ENCODE measurements around the gene OTULIN. TPM values are rescaled to one million over a fixed set of nuclear protein-coding genes. Genes with fewer than 3 reads are reported as not detected.
A peak's percentile ranks its signal among the peaks of the same experiment; 100 is the strongest.

The OTULIN gene
- total RNA-seq = 10 to 100 TPM; 20.1 to 22.2 TPM
- long read RNA-seq = 0 reads

DNA sequence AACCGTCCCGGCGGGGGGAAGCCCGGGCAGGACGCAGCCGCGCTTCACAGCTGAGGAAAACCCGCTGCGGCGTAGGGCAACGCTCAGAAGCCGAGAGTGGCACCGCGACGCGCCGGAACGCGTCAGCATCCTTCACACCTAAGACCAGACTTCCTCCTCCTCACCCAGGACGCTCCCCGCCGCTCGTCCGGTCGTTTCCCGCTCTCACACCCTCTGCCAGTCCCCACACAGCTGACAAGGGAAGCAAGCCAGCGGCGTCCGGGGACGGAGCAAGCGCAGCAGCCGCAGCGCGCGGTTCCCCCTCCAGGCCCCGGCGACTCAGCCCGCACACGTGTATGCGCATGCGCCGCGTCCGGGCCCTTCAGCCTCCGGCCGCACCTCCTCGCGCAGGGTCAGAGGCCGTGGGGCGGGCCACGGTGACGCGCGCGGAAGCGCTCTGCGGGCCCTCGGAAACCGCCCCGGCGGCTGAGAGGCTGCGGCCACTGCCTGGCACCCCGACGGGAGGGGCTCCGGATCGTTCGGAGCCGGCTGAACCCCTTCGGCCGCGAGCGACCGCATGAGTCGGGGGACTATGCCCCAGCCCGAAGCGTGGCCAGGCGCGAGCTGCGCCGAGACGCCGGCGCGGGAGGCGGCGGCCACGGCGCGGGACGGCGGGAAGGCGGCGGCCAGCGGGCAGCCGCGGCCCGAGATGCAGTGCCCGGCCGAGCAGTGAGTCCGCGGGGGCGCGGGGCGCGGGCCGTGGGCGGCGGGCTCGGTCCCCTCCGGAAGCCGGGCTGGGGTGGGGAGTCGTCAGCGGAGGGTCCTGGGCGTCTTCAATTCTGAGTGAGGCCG, at the start of gene OTULIN:
TSS of gene OTULIN (plus strand) at position 449 of the 831 bp plus-strand sequence. CDS start at position 557, 108 bp downstream.
- peak; percentile 94 for DNase-seq
- intact Hi-C loops (cut with DNase I) = no loop called here
- peak; percentile 96 to 98 for ATAC-seq

DNA sequence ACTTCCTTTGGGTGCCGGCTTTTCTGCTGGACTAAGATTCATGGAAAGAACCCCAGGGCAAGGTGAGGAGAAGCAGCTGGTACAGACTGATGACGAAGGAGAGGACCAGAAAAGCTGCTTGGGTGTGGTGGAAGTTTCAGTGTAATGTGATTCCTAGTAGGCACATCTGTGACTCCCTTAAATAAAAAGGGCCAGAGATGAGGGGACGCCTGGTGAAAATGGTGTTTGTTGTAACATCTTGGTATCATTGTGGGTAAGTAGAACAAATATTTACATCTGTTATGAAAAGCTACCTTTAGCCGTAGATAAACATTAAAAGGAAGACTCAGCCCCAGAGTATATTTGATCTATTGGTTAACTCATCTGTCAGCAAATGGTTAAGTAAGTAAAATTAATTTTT, 49.2 kb upstream of the OTULIN start:
- intact Hi-C loops (cut with DNase I) = no loop called here

GRCh38 chr5:14617441-14617840, 47.1 kb upstream of the OTULIN start:
- ATAC-seq (no peak), DNase-seq (no peak)
- intact Hi-C loops (cut with DNase I) = no loop called here

More for the DNA sequence above, 49.2 kb upstream of the OTULIN start:
- no peak for DNase-seq
- no peak for ATAC-seq

DNA sequence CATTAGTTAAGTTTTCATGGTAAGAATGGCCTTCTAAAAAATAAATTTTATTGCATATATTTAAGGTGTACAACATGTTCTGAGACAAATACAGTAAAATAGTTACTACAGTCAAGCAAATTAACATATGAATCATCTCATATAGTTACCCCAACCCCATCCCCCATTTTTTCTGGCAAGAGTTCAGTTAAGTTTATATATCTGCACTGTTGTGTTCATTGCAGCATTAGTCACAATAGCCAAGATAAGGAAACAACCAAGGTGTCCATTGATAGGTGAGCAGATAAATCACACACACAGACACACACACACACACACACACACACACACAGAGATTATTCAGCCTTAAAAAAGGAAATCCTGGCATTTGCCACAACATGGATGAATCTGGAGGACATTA, 37.2 kb upstream of the OTULIN start:
- ATAC-seq (no peak), DNase-seq (no peak)
- intact Hi-C loops (cut with DNase I) = no loop called here

- intact Hi-C loops (cut with DNase I) = no loop called here
- DNase-seq (peak; percentile 47), ATAC-seq (no peak)
Observed at GRCh38 chr5:14628346-14628745, 36.2 kb upstream of the OTULIN start.

GRCh38 chr5:14630671-14631070, 33.8 kb upstream of the OTULIN start:
- DNase-seq (no peak), ATAC-seq (no peak)
- intact Hi-C loops (cut with DNase I) = no loop called here

DNA sequence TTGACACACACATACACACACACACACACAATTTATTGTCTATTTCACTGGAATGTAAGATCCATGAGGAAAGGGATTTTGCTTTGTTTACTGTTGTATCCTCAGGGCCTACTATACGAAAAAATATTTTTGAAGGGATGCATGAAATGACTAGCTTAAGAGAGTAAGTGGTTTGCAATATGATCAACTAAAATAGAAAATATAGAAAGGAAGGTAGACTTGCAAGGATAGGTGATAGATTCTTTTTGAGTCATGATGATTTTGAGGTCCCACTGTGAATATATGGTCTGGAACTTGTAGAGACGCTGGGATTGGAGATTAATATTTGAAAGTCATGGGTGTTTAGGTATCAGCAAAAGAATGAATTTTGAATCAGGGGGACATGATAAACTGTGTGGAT, 28.9 kb upstream of the OTULIN start:
- intact Hi-C loops (cut with DNase I) = no loop called here
- DNase-seq = no peak
- no peak for ATAC-seq

DNA sequence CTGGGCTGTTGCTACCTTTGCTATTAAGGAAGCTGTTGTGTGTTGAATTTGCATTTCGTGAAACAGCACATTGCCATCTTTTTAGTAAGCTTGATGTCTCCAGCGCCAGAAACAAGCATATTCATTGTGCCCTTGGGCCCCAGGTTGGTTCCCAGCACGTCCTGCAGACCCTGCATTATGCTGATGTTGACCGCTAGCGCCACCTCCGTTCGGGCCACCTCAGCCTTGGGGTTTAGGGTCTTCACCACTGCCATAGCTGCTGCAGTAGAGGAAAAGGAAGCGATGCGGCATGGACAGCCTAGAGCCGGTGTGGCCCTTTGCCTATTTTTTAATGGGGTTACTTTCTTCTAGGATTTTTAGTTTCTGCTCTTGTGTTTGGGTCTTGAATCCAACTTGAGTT, 23.8 kb upstream of the OTULIN start:
- intact Hi-C loops (cut with DNase I) = loop anchor here in 1 of 2 donors (10.0 kb wide), 1 partner anchor 656 kb away; no protein-coding TSS in a partner anchor
- ATAC-seq (no peak), DNase-seq (no peak)

- no peak for DNase-seq
- no peak for ATAC-seq
- intact Hi-C loops (cut with DNase I) = loop anchor here (5.0 to 10.0 kb wide), 3 partner anchors 247 to 660 kb away; no protein-coding TSS in a partner anchor
Observed at GRCh38 chr5:14644623-14645237, 19.8 kb upstream of the OTULIN start.

- ATAC-seq (no peak), DNase-seq (no peak)
- intact Hi-C loops (cut with DNase I) = no loop called here
Observed at GRCh38 chr5:14650052-14650451, 14.5 kb upstream of the OTULIN start.

DNA sequence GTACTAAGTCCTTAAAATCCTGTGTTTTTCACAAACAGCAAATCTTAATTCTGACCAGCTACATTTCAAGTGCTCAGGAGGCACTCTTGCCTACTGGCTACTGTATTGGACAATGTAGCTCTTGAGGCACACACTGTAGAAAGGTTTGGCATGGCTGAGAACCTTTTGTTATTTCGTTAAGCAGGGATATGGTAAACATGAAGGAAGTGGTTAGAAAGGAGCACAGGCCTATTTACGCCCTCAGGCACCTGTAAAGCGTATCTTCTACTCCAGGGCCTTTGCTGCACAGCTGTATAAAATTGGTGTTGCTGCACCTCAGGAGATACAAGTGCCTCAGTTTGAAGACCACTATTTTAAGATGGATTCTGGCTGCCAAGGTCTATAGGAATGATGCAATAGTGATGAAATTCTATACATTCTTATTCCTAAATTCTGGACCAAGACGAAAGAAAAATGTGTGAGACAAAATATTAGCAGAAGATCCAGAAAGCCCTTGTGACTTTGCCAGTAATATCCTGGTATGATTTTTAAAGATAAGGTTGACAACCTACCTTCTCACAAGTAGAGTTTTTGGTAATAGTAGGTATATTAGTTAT, 9.3 kb upstream of the OTULIN start:
- ATAC-seq (no peak), DNase-seq (no peak)
- intact Hi-C loops (cut with DNase I) = no loop called here

DNA sequence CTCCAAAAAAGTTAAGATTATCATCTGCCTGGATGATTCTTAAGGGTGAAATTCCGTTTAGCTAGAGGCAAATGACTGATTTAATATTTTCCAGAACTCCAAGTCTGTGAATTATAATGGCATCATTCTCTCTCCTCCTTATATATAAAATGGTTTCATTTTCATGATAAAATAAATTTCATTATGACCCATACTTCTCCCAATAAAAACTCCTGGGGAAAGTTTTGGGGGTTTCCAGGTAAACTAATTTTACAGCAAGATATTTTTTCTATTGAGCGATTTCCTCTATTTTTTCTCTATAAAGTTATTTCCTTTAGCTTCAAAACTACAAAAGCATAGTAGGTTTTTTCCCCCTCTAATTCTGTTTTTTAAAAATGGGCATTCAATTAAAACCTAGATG, 7.6 kb upstream of the OTULIN start:
- ATAC-seq = no peak
- no peak for DNase-seq
- intact Hi-C loops (cut with DNase I) = no loop called here

DNA sequence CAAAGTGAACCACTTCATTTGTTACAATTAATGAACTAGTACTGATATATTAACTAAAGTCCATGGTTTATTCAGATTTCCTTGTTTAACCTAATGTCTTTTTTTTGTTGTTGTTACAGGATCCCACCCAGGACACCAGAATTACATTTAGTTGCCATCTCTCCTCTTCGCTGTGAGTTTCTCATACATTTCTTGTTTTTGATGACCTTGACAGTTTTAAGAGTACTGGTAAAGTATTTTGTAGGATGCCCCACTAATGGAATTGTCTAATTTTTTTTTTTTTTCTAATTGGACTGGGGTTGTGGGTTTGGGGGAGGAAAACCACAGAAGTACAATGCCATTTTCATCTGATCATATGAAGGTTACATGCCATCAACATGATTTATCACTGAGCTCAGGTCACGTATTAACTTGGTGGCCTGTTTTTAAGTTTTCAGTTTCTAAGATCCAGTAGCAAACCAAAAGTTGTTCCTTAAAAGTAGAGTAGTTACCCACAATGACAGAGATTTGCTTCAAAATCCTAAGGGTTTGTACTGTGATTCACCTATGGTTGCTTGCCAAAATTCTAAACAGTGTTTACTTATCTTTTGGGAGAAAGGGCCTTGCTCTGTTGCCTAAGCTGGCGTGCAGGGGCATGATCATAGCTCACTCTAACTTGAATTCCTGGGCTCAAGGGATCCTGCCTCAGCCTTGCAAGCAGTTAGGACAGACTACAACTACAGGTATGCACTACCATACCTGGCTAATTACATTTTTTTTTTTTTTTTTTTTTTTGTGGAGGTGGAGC, 4.5 kb upstream of the OTULIN start:
- intact Hi-C loops (cut with DNase I) = no loop called here
- no peak for DNase-seq
- ATAC-seq = no peak

DNA sequence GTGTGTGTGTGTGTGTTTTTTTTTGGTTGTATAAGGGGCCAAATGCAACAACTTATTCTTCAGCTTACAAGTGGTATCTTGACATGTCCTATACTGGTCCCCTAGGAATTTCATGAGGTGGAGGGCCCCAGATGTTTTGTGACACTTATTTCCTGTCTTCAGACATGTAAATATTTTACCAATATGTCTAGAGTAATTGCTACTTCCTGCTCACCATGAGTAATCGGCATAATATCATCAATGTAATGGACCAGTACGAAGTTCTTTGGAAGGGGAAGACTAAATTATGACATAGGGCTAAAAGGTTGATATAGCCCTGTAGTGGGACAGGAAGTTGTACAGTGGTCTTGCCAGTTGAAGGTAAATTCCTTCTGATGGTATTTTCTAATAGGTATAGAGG, 3.7 kb upstream of the OTULIN start:
- intact Hi-C loops (cut with DNase I) = no loop called here
- DNase-seq (no peak), ATAC-seq (no peak)

GRCh38 chr5:14662721-14663260, 1.7 kb upstream of the OTULIN start:
- no peak for DNase-seq
- ATAC-seq = no peak
- intact Hi-C loops (cut with DNase I) = no loop called here

DNA sequence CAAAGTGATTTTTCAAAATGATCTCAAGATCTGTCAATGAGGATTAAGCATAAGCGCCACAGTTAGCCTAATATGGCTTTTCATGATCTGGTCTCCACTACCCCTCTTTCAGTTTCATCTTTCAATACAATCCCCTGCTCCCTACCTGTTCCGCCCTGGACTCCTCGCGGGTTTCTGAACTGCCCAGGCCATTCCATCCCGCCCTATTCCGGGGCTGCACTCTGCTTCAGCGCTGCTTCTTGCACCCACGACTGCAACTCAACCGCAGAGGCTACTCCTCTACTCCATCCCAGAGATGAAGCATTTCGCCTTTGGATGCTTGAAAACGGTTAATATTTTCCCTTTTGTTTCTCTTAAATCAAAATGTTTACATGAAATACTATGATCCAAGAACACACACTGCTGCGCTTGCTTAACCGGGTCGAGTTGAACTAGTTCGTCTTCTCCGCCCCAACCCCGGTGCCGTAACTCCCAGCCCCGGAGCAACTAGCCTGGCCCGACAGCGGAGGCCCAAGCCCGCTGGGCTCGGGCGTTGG, 716 bp upstream of the OTULIN start:
- DNase-seq (no peak), ATAC-seq (peak; percentile 39 to 66)
- intact Hi-C loops (cut with DNase I) = no loop called here

GRCh38 chr5:14665101-14665822, 744 bp downstream of the OTULIN start:
- no peak for ATAC-seq
- peak; percentile 36 for DNase-seq
- intact Hi-C loops (cut with DNase I) = no loop called here

- DNase-seq = no peak
- intact Hi-C loops (cut with DNase I) = no loop called here
- no peak for ATAC-seq
Observed at GRCh38 chr5:14665949-14666348, 1.4 kb downstream of the OTULIN start.

All from left cardiac atrium (tissue), 4 donors.